Fibroblast of lung (primary cell): Measurements from ENCODE around the gene GSE1. TPM values are rescaled to one million over a fixed set of nuclear protein-coding genes. Genes with fewer than 3 reads are reported as not detected.

ENCODE experiments used
- DNase-seq, 2 donors: peaks; one replicate each; pipeline versions ENCODE4 v3.0.0 to v3.0.0-alpha.2; 2010; ENCODE audit warnings: low read depth in 2 of 2
- H2AFZ ChIP-seq: 2 replicates; pipeline ENCODE4 v1.5.1; 2012; ENCODE audit warnings: low read length, control low read depth, inconsistent platforms
- H3K27ac ChIP-seq: 2 replicates; pipeline ENCODE4 v1.5.1; 2011; ENCODE audit warnings: low read length, control low read depth; ENCODE audit not compliant: insufficient read depth
- H3K27me3 ChIP-seq: 2 replicates; pipeline ENCODE4 v1.5.1; 2011; ENCODE audit warnings: mild to moderate bottlenecking, low read length; ENCODE audit not compliant: control insufficient read depth, insufficient read depth
- H3K36me3 ChIP-seq: 2 replicates; pipeline ENCODE4 v1.5.1; 2011; ENCODE audit warnings: low read length; ENCODE audit not compliant: control insufficient read depth, insufficient read depth
- H3K4me1 ChIP-seq: 2 replicates; pipeline ENCODE4 v1.5.1; 2011; ENCODE audit warnings: low read length; ENCODE audit not compliant: control insufficient read depth, insufficient read depth; ENCODE audit errors: extremely low read depth
- H3K4me2 ChIP-seq: 2 replicates; pipeline ENCODE4 v1.5.1; 2011; ENCODE audit warnings: low read length, control low read depth; ENCODE audit not compliant: insufficient read depth; ENCODE audit errors: extremely low read depth
- H3K4me3 ChIP-seq, 4 experiments: fragments of 200-600 bp in 1 of 4; sonication (generic) in 1 of 4; replicated peaks in 1 of 4; 2 replicates each; pipeline ENCODE4 v1.5.1; 2011 to 2016; ENCODE audit warnings: low read length in 4 of 4, low read depth in 3 of 4, mild to moderate bottlenecking in 3 of 4, control low read depth in 2 of 4, inconsistent platforms in 1 of 4, mixed read lengths in 1 of 4; ENCODE audit not compliant: insufficient read depth in 1 of 4; ENCODE audit errors: control extremely low read depth in 1 of 4
- H3K79me2 ChIP-seq: 2 replicates; pipeline ENCODE4 v1.5.1; 2012; ENCODE audit warnings: mild to moderate bottlenecking, low read length, inconsistent platforms; ENCODE audit not compliant: control insufficient read depth, insufficient read depth
- H3K9ac ChIP-seq: 2 replicates; pipeline ENCODE4 v1.5.1; 2011; ENCODE audit warnings: mild to moderate bottlenecking, low read length, control low read depth; ENCODE audit not compliant: insufficient read depth
- H3K9me3 ChIP-seq: 2 replicates; pipeline ENCODE4 v1.5.1; 2012; ENCODE audit warnings: low read depth, low read length; ENCODE audit not compliant: control insufficient read depth, insufficient read depth
- H4K20me1 ChIP-seq: 2 replicates; pipeline ENCODE4 v1.5.1; 2011; ENCODE audit warnings: low read length; ENCODE audit not compliant: control insufficient read depth, insufficient read depth; ENCODE audit errors: extremely low read depth
- EZH2 ChIP-seq: IDR thresholded peaks from 2 replicates; pipeline ENCODE4 v1.5.1; 2012; ENCODE audit warnings: low read length, control low read depth, mild to moderate bottlenecking; ENCODE audit errors: missing control alignments
- polyA plus RNA-seq, 2 donors: library from polyadenylated mRNA; depleted of rRNA in 1 of 2; stranded (reverse) in 1 of 2; unstranded in 1 of 2; fragments of >200 nt; gene quantifications; 2 replicates each; pipeline ENCODE4 v1.2.1, GENCODE V29; 2011 to 2012; ENCODE audit warnings: missing spikeins in 1 of 2
- total RNA-seq: library from RNA; depleted of rRNA; stranded (reverse); fragments of >200 nt; gene quantifications from 2 replicates; pipeline ENCODE4 v1.2.1, GENCODE V29; 2014
- TF ChIP-seq, protein P1 (sequence below), 2 donors: IDR thresholded peaks in 1 of 2; conservative IDR thresholded peaks in 1 of 2; 1 replicate in 1 of 2; 2 replicates in 1 of 2; pipeline ENCODE4 v1.5.1; 2011 to 2012; ENCODE audit warnings: low read length in 2 of 2, control low read depth in 1 of 2, inconsistent platforms in 1 of 2, low read depth in 1 of 2, mild to moderate bottlenecking in 1 of 2

GSE1 gene
- total and polyA plus RNA-seq, 2 donors (not counting 1 experiment from before 2014, with no cell fraction given), result 11.0 to 35.7 TPM

DNA sequence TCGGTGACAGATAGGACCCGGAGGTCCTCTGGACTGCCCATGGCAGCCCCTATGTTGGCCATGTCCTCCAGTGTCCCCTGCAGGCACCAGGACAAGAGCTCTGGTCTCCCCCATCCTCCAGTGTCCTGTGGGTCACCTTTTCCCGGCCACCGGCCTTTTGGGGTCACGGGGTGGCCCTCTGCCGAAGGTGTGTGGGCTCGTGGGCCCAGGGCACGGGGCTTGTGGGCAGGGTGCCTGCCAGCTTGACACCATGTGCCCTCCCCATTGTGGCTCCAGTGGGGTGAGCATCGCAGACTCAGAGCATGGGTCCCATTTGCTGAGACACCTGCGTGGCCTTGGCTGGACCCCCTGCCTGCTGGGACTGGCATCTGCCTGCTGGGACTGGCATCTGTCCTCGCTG lies 18.1 kb downstream of the GSE1 start:
- TF ChIP-seq EZH2, result no peak
- TF ChIP-seq, protein P1, sequence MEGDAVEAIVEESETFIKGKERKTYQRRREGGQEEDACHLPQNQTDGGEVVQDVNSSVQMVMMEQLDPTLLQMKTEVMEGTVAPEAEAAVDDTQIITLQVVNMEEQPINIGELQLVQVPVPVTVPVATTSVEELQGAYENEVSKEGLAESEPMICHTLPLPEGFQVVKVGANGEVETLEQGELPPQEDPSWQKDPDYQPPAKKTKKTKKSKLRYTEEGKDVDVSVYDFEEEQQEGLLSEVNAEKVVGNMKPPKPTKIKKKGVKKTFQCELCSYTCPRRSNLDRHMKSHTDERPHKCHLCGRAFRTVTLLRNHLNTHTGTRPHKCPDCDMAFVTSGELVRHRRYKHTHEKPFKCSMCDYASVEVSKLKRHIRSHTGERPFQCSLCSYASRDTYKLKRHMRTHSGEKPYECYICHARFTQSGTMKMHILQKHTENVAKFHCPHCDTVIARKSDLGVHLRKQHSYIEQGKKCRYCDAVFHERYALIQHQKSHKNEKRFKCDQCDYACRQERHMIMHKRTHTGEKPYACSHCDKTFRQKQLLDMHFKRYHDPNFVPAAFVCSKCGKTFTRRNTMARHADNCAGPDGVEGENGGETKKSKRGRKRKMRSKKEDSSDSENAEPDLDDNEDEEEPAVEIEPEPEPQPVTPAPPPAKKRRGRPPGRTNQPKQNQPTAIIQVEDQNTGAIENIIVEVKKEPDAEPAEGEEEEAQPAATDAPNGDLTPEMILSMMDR (conservative IDR thresholded peaks at IDR 0.05 in 1 of 2, IDR thresholded peaks at IDR 0.05 in 1 of 2; ENCODE audit: low read depth in 1 of 2, low read length in 2 of 2), result no peak
- H3K9ac ChIP-seq, result no peak overlapping the region
- peaks cover 2% of the 10 kb centered on the region for H3K36me3 ChIP-seq
- no peaks in the 10 kb centered on the region for H3K4me1 ChIP-seq
- peaks cover 4% of the 10 kb centered on the region for H3K79me2 ChIP-seq
- no peak for DNase-seq
- H2AFZ ChIP-seq, result no peak overlapping the region
- H4K20me1 ChIP-seq, result no peaks in the 10 kb centered on the region
- no peak overlapping the region for H3K4me3 ChIP-seq
- no peaks in the 10 kb centered on the region for H3K27me3 ChIP-seq
- H3K27ac ChIP-seq, result no peak overlapping the region
- H3K9me3 ChIP-seq, result no peaks in the 10 kb centered on the region
- no peak overlapping the region for H3K4me2 ChIP-seq

DNA sequence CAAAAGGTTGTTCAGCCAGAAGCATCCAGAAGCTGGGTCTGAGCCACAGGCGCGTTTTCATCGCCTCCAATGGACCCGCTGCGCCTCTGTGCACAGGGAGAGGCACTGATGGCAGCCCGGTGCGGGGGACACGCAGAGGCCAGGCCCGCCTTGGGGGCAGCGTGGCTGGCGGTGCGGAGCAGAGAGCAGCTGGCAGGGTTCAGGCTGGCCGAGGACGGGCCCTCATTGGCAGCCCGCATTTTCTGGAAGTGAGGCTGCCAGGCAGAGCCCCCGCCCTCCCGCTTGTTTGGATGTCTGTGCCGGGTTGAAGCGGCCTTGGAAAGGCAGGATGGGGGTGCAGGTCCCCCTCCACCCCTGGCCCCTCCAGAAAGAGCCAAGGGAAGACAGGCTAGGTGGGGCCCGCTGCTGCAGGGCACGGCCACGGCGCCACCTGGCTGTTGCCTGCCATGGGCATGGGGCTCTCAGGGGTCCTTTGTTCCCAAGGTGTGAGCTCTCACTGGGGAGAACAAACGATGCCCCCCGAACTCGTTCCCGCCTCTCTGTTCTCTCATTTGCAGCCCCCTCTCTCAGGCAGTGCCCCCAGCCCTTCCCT lies 18.8 kb downstream of the GSE1 start:
- H3K27ac ChIP-seq, result no peak overlapping the region
- no peak for TF ChIP-seq EZH2
- TF ChIP-seq, protein P1 (conservative IDR thresholded peaks at IDR 0.05 in 1 of 2, IDR thresholded peaks at IDR 0.05 in 1 of 2; ENCODE audit: low read depth in 1 of 2, low read length in 2 of 2), result no peak
- H3K4me3 ChIP-seq, result no peak overlapping the region
- no peak for DNase-seq
- peaks cover 4% of the 10 kb centered on the region for H3K79me2 ChIP-seq
- peaks cover 2% of the 10 kb centered on the region for H3K36me3 ChIP-seq
- no peaks in the 10 kb centered on the region for H3K27me3 ChIP-seq
- no peak overlapping the region for H3K4me2 ChIP-seq
- H3K9ac ChIP-seq, result no peak overlapping the region
- H4K20me1 ChIP-seq, result no peaks in the 10 kb centered on the region
- H3K4me1 ChIP-seq, result no peaks in the 10 kb centered on the region
- no peaks in the 10 kb centered on the region for H3K9me3 ChIP-seq
- no peak overlapping the region for H2AFZ ChIP-seq

DNA sequence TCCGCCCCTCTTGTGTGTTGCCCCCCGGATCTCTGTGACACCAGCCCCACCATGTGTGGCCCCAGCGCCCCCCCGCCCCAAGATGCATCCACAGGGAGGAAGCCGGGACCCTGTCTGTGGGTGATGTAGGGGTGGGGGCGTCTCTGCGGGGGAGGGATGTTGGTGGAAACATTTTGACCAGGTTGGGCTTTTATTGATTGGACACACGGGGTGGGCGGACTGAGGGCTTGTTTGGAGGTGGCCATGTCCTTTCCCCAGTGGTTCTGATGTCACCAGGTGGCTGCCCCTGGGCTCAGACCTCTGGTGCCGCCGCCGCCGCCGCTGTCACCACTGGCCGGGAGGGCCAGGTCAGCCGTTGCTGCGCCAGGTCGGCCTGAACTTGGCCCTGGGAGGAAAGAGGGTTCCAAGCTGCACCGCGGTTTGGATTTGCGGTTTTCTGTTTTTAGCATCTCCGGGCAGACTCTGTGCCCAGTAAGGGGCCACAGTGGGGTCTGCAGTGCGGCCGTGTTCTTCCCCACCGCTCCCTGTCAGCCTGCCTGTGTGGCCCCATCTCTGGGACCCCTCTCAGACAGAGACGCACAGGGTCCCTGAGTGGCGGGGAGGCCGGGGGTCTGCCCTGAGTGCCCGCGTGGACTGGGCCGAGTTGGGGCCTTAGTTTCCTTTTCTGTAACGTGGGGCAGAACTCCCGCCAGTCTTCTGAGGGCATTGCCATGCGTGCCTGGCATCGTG lies 19.8 kb downstream of the GSE1 start:
- H3K27me3 ChIP-seq, result no peaks in the 10 kb centered on the region
- DNase-seq, result no peak
- no peak overlapping the region for H3K4me3 ChIP-seq
- no peaks in the 10 kb centered on the region for H4K20me1 ChIP-seq
- peaks cover 4% of the 10 kb centered on the region for H3K79me2 ChIP-seq
- H2AFZ ChIP-seq, result no peak overlapping the region
- H3K9ac ChIP-seq, result no peak overlapping the region
- no peaks in the 10 kb centered on the region for H3K4me1 ChIP-seq
- H3K9me3 ChIP-seq, result no peaks in the 10 kb centered on the region
- TF ChIP-seq EZH2, result no peak
- TF ChIP-seq, protein P1 (conservative IDR thresholded peaks at IDR 0.05 in 1 of 2, IDR thresholded peaks at IDR 0.05 in 1 of 2; ENCODE audit: low read depth in 1 of 2, low read length in 2 of 2), result no peak
- H3K4me2 ChIP-seq, result no peak overlapping the region
- peaks cover 2% of the 10 kb centered on the region for H3K36me3 ChIP-seq
- H3K27ac ChIP-seq, result no peak overlapping the region
